ENCODE measurements around the gene CAPN7.

DNA sequence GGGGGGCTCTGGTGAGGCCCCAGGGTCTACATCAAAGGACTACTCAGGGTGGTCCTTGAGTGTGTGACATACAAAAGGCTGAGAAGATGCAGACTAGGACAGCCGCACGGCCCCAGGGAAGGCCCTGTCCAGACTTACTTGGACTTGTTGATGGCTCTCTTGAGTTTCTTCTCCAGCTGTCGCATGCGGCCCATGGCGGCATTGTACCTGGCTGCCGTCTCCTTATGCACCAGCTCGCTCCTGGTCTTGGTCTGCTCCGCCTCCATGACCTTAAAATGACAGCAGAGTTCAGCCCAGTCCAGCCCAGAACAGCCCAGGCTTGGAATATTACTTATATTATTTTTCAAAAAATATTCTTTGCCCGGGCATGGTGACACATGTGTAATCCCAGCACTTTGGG is 56.0 kb downstream of the CAPN7 start:
- TF ChIP-seq, protein P1, sequence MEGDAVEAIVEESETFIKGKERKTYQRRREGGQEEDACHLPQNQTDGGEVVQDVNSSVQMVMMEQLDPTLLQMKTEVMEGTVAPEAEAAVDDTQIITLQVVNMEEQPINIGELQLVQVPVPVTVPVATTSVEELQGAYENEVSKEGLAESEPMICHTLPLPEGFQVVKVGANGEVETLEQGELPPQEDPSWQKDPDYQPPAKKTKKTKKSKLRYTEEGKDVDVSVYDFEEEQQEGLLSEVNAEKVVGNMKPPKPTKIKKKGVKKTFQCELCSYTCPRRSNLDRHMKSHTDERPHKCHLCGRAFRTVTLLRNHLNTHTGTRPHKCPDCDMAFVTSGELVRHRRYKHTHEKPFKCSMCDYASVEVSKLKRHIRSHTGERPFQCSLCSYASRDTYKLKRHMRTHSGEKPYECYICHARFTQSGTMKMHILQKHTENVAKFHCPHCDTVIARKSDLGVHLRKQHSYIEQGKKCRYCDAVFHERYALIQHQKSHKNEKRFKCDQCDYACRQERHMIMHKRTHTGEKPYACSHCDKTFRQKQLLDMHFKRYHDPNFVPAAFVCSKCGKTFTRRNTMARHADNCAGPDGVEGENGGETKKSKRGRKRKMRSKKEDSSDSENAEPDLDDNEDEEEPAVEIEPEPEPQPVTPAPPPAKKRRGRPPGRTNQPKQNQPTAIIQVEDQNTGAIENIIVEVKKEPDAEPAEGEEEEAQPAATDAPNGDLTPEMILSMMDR (IDR thresholded peaks at IDR 0.05) = no peak
- no peak for TF ChIP-seq POLR2A (IDR thresholded peaks at IDR 0.05)

Data from body of pancreas (tissue), 4 donors.